ENCODE results near the gene SPDYE2. TPM values are rescaled to one million over a fixed set of nuclear protein-coding genes. Genes with fewer than 3 reads are reported as not detected.
A peak's percentile ranks its signal among the peaks of the same experiment; 100 is the strongest.
"Not testable (repeated sequence)": the region's sequence is repeated elsewhere in the genome, so short reads cannot be mapped to it uniquely, and the experiment has no call there.

Gene SPDYE2
- total RNA-seq = 0.19 TPM in 1 of 2 replicates, not detected in the other

- H3K4me3 Mint-ChIP-seq; H3K27me3 Mint-ChIP-seq; H3K9me3 Mint-ChIP-seq; H3K4me1 Mint-ChIP-seq; intact Hi-C loops (cut with micrococcal nuclease); H3K36me3 Mint-ChIP-seq (ENCODE audit: low read depth); H3K27ac Mint-ChIP-seq: not testable (repeated sequence)
- DNase-seq = peak; percentile 21
Observed at GRCh38 chr7:102550808-102551422, at the start of gene SPDYE2. TSS of gene SPDYE2 (plus strand) at chr7:102551226. CDS start at chr7:102553256, 2,030 bp downstream.

- DNase-seq; H3K27me3 Mint-ChIP-seq; intact Hi-C loops (cut with micrococcal nuclease); H3K4me3 Mint-ChIP-seq; H3K9me3 Mint-ChIP-seq; H3K4me1 Mint-ChIP-seq; H3K27ac Mint-ChIP-seq; H3K36me3 Mint-ChIP-seq (ENCODE audit: low read depth): not testable (repeated sequence)
Observed at GRCh38 chr7:102503141-102503540, 47.9 kb upstream of the SPDYE2 start.

- H3K4me3 Mint-ChIP-seq; intact Hi-C loops (cut with micrococcal nuclease); H3K27me3 Mint-ChIP-seq; H3K9me3 Mint-ChIP-seq; DNase-seq; H3K27ac Mint-ChIP-seq; H3K4me1 Mint-ChIP-seq; H3K36me3 Mint-ChIP-seq (ENCODE audit: low read depth): not testable (repeated sequence)
Observed at GRCh38 chr7:102505298-102506185, 45.5 kb upstream of the SPDYE2 start.

DNA sequence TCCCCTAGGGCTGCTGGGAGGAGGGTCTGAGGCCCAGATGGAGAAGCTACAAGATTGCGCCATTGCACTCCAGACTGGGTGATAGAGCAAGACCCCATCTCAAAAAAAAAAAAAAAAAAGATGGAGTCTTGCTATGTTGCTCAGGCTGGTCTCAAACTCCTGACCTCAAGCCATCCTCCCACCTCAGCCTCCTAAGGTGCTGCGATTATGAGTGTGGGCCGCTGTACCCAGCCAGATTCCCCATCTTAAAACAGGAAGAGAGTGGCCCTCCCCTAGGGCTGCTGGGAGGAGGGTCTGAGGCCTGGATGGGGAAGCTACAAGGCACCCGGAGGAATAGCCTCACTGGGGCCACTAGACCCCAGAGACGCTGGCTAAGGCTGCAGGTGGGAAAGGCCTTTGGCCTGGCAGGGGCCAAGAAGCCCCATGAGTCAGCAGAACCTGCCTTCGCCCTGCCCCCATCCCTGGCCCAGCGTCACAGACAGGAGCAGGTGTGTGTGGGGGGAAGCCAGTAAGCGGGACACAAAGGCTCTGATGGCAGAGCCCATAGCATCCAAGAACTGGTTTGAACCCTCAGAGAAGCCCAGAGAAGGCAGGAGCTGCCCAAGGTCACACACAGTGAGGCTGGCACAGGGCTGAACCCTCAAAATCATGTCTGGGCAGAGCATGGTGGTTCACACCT is 43.5 kb upstream of the SPDYE2 start:
- not testable (repeated sequence) for H3K27ac Mint-ChIP-seq

GRCh38 chr7:102510575-102510974 is 40.5 kb upstream of the SPDYE2 start:
- H3K4me3 Mint-ChIP-seq; H3K27me3 Mint-ChIP-seq; H3K27ac Mint-ChIP-seq; H3K4me1 Mint-ChIP-seq; H3K9me3 Mint-ChIP-seq; intact Hi-C loops (cut with micrococcal nuclease); H3K36me3 Mint-ChIP-seq (ENCODE audit: low read depth): not testable (repeated sequence)
- peak; percentile 52 for DNase-seq

More for the DNA sequence above, 43.5 kb upstream of the SPDYE2 start:
- DNase-seq = peak; percentile 45
- H3K4me3 Mint-ChIP-seq; H3K4me1 Mint-ChIP-seq; H3K9me3 Mint-ChIP-seq; intact Hi-C loops (cut with micrococcal nuclease); H3K27me3 Mint-ChIP-seq; H3K36me3 Mint-ChIP-seq (ENCODE audit: low read depth): not testable (repeated sequence)

DNA sequence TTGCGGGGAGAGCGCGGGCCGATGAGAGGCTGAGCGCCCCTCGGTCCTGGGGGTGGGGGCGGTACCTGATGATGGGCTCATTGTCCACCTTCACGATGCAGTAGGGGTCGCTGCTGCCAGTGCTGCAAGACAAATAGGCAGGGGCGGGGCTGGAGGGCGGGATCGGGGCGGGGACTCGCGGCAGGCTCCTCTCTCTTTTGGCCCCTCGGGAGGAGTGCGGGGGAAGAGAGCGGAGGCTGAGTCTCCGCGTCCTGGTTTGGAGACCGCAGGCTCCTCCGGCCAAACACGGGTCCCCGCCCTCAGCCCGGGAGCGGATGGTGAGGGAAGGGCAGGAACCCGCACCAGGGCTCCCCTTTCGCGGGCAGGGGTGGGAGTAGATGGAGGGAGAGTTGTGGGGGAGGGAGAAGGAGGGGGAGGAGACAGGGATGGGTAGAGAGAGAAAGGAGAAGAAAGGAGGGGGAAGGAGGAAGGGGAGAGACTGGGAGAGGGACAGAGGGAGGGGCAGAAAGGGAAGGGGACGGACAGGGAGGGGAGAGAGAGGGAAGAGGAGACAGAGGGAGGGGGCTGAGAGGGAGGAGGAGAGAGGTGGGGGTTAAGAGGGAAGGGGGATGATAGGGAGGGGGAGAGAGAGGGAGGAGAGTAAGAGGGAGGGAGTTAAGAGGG is 39.0 kb upstream of the SPDYE2 start:
- H3K27me3 Mint-ChIP-seq; H3K27ac Mint-ChIP-seq; H3K4me1 Mint-ChIP-seq; H3K36me3 Mint-ChIP-seq (ENCODE audit: low read depth); intact Hi-C loops (cut with micrococcal nuclease); H3K9me3 Mint-ChIP-seq; DNase-seq; H3K4me3 Mint-ChIP-seq: not testable (repeated sequence)

- peak overlapping the region; percentile 7 for H3K4me3 Mint-ChIP-seq
- H3K27me3 Mint-ChIP-seq; H3K9me3 Mint-ChIP-seq; H3K27ac Mint-ChIP-seq; H3K36me3 Mint-ChIP-seq (ENCODE audit: low read depth); intact Hi-C loops (cut with micrococcal nuclease); H3K4me1 Mint-ChIP-seq: not testable (repeated sequence)
- DNase-seq = peak; percentile 56
Observed at GRCh38 chr7:102512642-102513221, 38.3 kb upstream of the SPDYE2 start.

DNA sequence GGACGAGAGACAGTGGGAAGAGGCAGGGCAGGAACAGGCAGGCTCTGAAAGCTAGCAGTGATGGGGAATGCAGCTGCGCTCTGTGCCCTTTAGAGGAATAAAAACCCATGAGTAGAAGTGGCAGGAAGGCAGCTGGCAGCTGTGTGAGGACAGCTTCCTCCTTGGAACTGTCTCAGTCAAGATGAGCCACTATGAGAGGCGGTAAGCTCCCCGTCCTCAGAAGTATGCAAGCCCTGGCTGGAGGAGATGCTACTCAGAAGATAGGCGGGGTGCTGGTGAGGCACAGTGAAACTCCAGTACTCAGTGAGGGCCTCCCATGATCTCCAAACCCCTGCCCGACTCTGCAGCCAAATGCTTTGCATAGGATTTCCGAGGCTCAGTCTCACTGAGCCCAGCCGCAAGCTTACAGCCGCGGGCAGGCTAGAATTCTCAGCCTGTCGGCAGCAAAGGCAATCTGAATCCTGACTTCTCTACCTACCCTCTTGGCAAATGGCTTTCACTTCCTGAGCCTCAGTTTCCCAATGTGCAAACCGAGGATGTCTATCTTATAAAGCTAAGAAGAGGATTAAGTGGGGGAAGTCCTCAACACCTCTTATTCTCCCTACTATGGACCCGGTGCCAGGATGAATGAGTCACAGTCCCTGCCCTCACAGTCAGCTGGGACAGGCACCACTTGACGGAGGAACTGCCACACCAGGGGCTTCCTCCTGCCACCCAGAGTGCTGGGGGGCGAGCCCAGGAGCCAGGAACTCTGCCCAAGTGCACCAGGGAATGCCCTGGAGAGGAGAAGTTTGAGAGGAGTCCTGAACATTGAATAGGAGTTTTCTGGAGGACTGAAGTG is 35.9 kb upstream of the SPDYE2 start:
- H3K27me3 Mint-ChIP-seq; H3K27ac Mint-ChIP-seq; H3K4me3 Mint-ChIP-seq; H3K4me1 Mint-ChIP-seq; H3K9me3 Mint-ChIP-seq; intact Hi-C loops (cut with micrococcal nuclease); H3K36me3 Mint-ChIP-seq (ENCODE audit: low read depth): not testable (repeated sequence)
- DNase-seq = peak; percentile 54

- not testable (repeated sequence) for H3K36me3 Mint-ChIP-seq (ENCODE audit: low read depth); H3K27ac Mint-ChIP-seq; H3K4me3 Mint-ChIP-seq
Observed at GRCh38 chr7:102515889-102516288, 35.1 kb upstream of the SPDYE2 start.

GRCh38 chr7:102516951-102517350 is 34.1 kb upstream of the SPDYE2 start:
- not testable (repeated sequence) for H3K36me3 Mint-ChIP-seq (ENCODE audit: low read depth); H3K27ac Mint-ChIP-seq

More at GRCh38 chr7:102515889-102516288, 35.1 kb upstream of the SPDYE2 start:
- DNase-seq; H3K27me3 Mint-ChIP-seq; intact Hi-C loops (cut with micrococcal nuclease); H3K9me3 Mint-ChIP-seq; H3K4me1 Mint-ChIP-seq: not testable (repeated sequence)

GRCh38 chr7:102517550-102518147 is 33.4 kb upstream of the SPDYE2 start, which contains the start of gene RASA4B:
TSS of gene RASA4B (minus strand) at chr7:102517777. CDS start at chr7:102517710, 67 bp downstream.
- H3K4me3 Mint-ChIP-seq = peak within 1 kb of the TSS; percentile 53
- H3K27ac Mint-ChIP-seq; intact Hi-C loops (cut with micrococcal nuclease); H3K9me3 Mint-ChIP-seq; H3K27me3 Mint-ChIP-seq; H3K36me3 Mint-ChIP-seq (ENCODE audit: low read depth); H3K4me1 Mint-ChIP-seq: not testable (repeated sequence)
- DNase-seq = peak; percentile 57

More at GRCh38 chr7:102516951-102517350, 34.1 kb upstream of the SPDYE2 start:
- H3K4me1 Mint-ChIP-seq; H3K4me3 Mint-ChIP-seq; DNase-seq; intact Hi-C loops (cut with micrococcal nuclease); H3K27me3 Mint-ChIP-seq; H3K9me3 Mint-ChIP-seq: not testable (repeated sequence)

DNA sequence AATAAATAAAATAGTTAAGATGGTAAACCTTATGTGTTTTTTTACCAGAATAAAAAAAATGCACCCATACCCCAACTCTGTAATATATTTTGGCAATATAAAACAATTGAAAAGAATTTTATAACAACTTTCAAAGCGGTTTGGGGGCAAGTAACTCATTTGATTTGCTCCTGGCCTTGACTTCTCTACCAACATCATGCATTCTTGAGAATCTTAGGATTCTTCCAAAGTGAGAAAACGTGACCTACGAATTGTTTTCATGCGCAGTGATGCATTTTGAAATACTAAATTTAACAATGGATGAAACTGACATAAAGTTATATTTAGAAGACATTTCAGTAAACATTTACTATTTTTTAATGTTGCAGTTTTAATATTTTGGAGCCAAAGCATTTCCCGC is 30.2 kb upstream of the SPDYE2 start:
- H3K27ac Mint-ChIP-seq; H3K4me1 Mint-ChIP-seq; H3K36me3 Mint-ChIP-seq (ENCODE audit: low read depth); H3K4me3 Mint-ChIP-seq; intact Hi-C loops (cut with micrococcal nuclease); H3K27me3 Mint-ChIP-seq; H3K9me3 Mint-ChIP-seq: not testable (repeated sequence)
- DNase-seq = peak; percentile 6
